MM.1S (cell line): Measurements from ENCODE around the gene ASIC2.

Source experiments
- DNase-seq: peaks from one replicate; pipeline ENCODE4 v3.0.0-alpha.2; 2015
- H2AFZ ChIP-seq: fragments of 300-600 bp; sonication (generic); 2 replicates; pipeline ENCODE4 v1.6.0; 2016; ENCODE audit warnings: antibody characterized with exemption, low read length
- H3F3A ChIP-seq: fragments of 300-600 bp; sonication (generic); 2 replicates; pipeline ENCODE4 v1.6.1; 2016; ENCODE audit warnings: mild to moderate bottlenecking, antibody characterized with exemption, low read length, moderate library complexity, mixed read lengths; ENCODE audit not compliant: insufficient read depth
- H3K27ac ChIP-seq: fragments of 300-600 bp; sonication (generic); 2 replicates; pipeline ENCODE4 v1.5.1; 2016; ENCODE audit warnings: mild to moderate bottlenecking, low read length
- H3K27me3 ChIP-seq: fragments of 300-600 bp; sonication (generic); replicated peaks from 2 replicates; pipeline ENCODE4 v1.6.0; 2016; ENCODE audit warnings: low read length; ENCODE audit not compliant: insufficient read depth
- H3K36me3 ChIP-seq: fragments of 300-600 bp; sonication (generic); replicated peaks from 2 replicates; pipeline ENCODE4 v1.6.1; 2016; ENCODE audit warnings: mild to moderate bottlenecking, low read length, mixed read lengths; ENCODE audit not compliant: insufficient read depth
- H3K4me1 ChIP-seq: fragments of 300-600 bp; sonication (generic); 2 replicates; pipeline ENCODE4 v1.6.1; 2016; ENCODE audit warnings: low read length, mixed read lengths
- H3K4me2 ChIP-seq: fragments of 300-600 bp; sonication (generic); 2 replicates; pipeline ENCODE4 v1.6.0; 2016; ENCODE audit warnings: low read depth, low read length
- H3K4me3 ChIP-seq: fragments of 300-600 bp; sonication (generic); 2 replicates; pipeline ENCODE4 v1.5.1; 2016; ENCODE audit warnings: low read length, mixed read lengths
- H3K79me2 ChIP-seq: fragments of 300-600 bp; sonication (generic); 2 replicates; pipeline ENCODE4 v1.6.1; 2016; ENCODE audit warnings: mixed run types, low read length, mixed read lengths
- H3K9ac ChIP-seq: fragments of 300-600 bp; sonication (generic); 2 replicates; pipeline ENCODE4 v1.6.1; 2016; ENCODE audit warnings: low read length, mixed read lengths
- H3K9me2 ChIP-seq: fragments of 300-600 bp; sonication (generic); replicated peaks from 2 replicates; pipeline ENCODE4 v1.6.1; 2016; ENCODE audit warnings: mild to moderate bottlenecking, low read length, mixed read lengths; ENCODE audit not compliant: insufficient read depth
- H3K9me3 ChIP-seq: fragments of 300-600 bp; sonication (generic); replicated peaks from 2 replicates; pipeline ENCODE4 v1.6.1; 2016; ENCODE audit warnings: mild to moderate bottlenecking, low read length, mixed read lengths; ENCODE audit not compliant: insufficient read depth
- H4K20me1 ChIP-seq: fragments of 300-600 bp; sonication (generic); 2 replicates; pipeline ENCODE4 v1.6.1; 2016; ENCODE audit warnings: mild to moderate bottlenecking, low read length, moderate library complexity, mixed read lengths; ENCODE audit not compliant: insufficient read depth
- CTCF ChIP-seq: fragments of 300-600 bp; sonication (generic); IDR thresholded peaks from 2 replicates; pipeline ENCODE4 v1.5.1; 2016; ENCODE audit warnings: antibody characterized with exemption, low read length, mixed read lengths
- EZH2 ChIP-seq: fragments of 300-600 bp; sonication (generic); optimal IDR thresholded peaks from 2 replicates; pipeline ENCODE3; 2017; ENCODE audit warnings: low read depth, mild to moderate bottlenecking, antibody characterized with exemption, low read length, mixed read lengths
- EZH2phosphoT487 ChIP-seq: fragments of 300-600 bp; sonication (generic); IDR thresholded peaks from 2 replicates; pipeline ENCODE4 v1.6.1; 2018; ENCODE audit warnings: antibody characterized with exemption, low read length

Gene ASIC2

GRCh38 chr17:33183487-33184026, 109.5 kb downstream of the ASIC2 start:
- Histone ChIP-seq H3K9me3 (no peaks in the 10 kb centered on the region), H3K9me2 (no peaks in the 10 kb centered on the region), H4K20me1 (no peaks in the 10 kb centered on the region), H3K79me2 (no peaks in the 10 kb centered on the region), H2AFZ (no peak overlapping the region), H3K9ac (no peak overlapping the region), H3K4me2 (no peak overlapping the region), H3K27ac (no peak overlapping the region), H3K27me3 (no peaks in the 10 kb centered on the region), H3F3A (no peaks in the 10 kb centered on the region), H3K4me3 (no peak overlapping the region), H3K4me1 (no peaks in the 10 kb centered on the region), H3K36me3 (no peaks in the 10 kb centered on the region)
- TF ChIP-seq CTCF: no peak
- no peak for TF ChIP-seq EZH2phosphoT487
- no peak for TF ChIP-seq EZH2
- no peak for DNase-seq

- Histone ChIP-seq H4K20me1 (no peaks in the 10 kb centered on the region), H3K9me2 (no peaks in the 10 kb centered on the region), H3F3A (no peaks in the 10 kb centered on the region), H3K27me3 (no peaks in the 10 kb centered on the region), H3K36me3 (no peaks in the 10 kb centered on the region), H3K4me3 (no peak overlapping the region), H2AFZ (no peak overlapping the region), H3K4me2 (no peak overlapping the region), H3K9ac (no peak overlapping the region), H3K4me1 (no peaks in the 10 kb centered on the region), H3K9me3 (no peaks in the 10 kb centered on the region), H3K27ac (no peak overlapping the region), H3K79me2 (no peaks in the 10 kb centered on the region)
- DNase-seq: no peak
- TF ChIP-seq CTCF: no peak
- no peak for TF ChIP-seq EZH2
- no peak for TF ChIP-seq EZH2phosphoT487
These were observed 113.9 kb downstream of the ASIC2 start for GRCh38 chr17:33179151-33179550.

- Histone ChIP-seq H3K79me2 (no peaks in the 10 kb centered on the region), H3K27ac (no peak overlapping the region), H3K9me3 (no peaks in the 10 kb centered on the region), H3F3A (no peaks in the 10 kb centered on the region), H3K9me2 (no peaks in the 10 kb centered on the region), H3K4me3 (no peak overlapping the region), H3K4me1 (no peaks in the 10 kb centered on the region), H3K36me3 (no peaks in the 10 kb centered on the region), H2AFZ (no peak overlapping the region), H3K27me3 (no peaks in the 10 kb centered on the region), H3K9ac (no peak overlapping the region), H3K4me2 (no peak overlapping the region), H4K20me1 (no peaks in the 10 kb centered on the region)
- no peak for DNase-seq
- TF ChIP-seq EZH2phosphoT487 (no peak), CTCF (no peak), EZH2 (no peak)
These were observed 114.4 kb downstream of the ASIC2 start for GRCh38 chr17:33178681-33179080.
